Central memory CD4-positive, alpha-beta T cell (primary cell): Measurements from ENCODE around the gene ADGRA1.
"Not testable (repeated sequence)": the region's sequence is repeated elsewhere in the genome, so short reads cannot be mapped to it uniquely, and the experiment has no call there.

ENCODE experiments used
- DNase-seq: peaks from one replicate; pipeline ENCODE4 v3.0.0; 2022

The ADGRA1 gene

GRCh38 chr10:133165556-133166503 lies 78.1 kb downstream of the ADGRA1 start:
- DNase-seq, result no peak

GRCh38 chr10:133166504-133166827 lies 78.7 kb downstream of the ADGRA1 start:
- DNase-seq, result no peak

- DNase-seq, result no peak
Measured at GRCh38 chr10:133166828-133167692, 79.3 kb downstream of the ADGRA1 start.

GRCh38 chr10:133167693-133168616 lies 80.2 kb downstream of the ADGRA1 start:
- DNase-seq, result no peak

GRCh38 chr10:133168617-133169031 lies 80.9 kb downstream of the ADGRA1 start:
- DNase-seq, result no peak

GRCh38 chr10:133169173-133169947 lies 81.6 kb downstream of the ADGRA1 start:
- DNase-seq, result no peak

- no peak for DNase-seq
Measured at GRCh38 chr10:133170092-133170491, 82.4 kb downstream of the ADGRA1 start.

- no peak for DNase-seq
Measured at GRCh38 chr10:133173860-133174640, 86.3 kb downstream of the ADGRA1 start.

- no peak for DNase-seq
Measured at GRCh38 chr10:133174689-133175263, 87.1 kb downstream of the ADGRA1 start.

GRCh38 chr10:133175624-133176023 lies 87.9 kb downstream of the ADGRA1 start:
- DNase-seq, result not testable (repeated sequence)

GRCh38 chr10:133176546-133176945 lies 88.8 kb downstream of the ADGRA1 start:
- DNase-seq, result no peak

GRCh38 chr10:133177380-133178157 lies 89.8 kb downstream of the ADGRA1 start:
- DNase-seq, result no peak

- DNase-seq, result no peak
Measured at GRCh38 chr10:133178357-133179127, 90.8 kb downstream of the ADGRA1 start.

- DNase-seq, result no peak
Measured at GRCh38 chr10:133179128-133179520, 91.4 kb downstream of the ADGRA1 start.

- no peak for DNase-seq
Measured at GRCh38 chr10:133179651-133180050, 91.9 kb downstream of the ADGRA1 start.

GRCh38 chr10:133180192-133180964 lies 92.7 kb downstream of the ADGRA1 start:
- no peak for DNase-seq

- no peak for DNase-seq
Measured at GRCh38 chr10:133180965-133181639, 93.4 kb downstream of the ADGRA1 start.
